ENCODE data around the gene SAMD4B.
"Not testable (repeated sequence)": the region's sequence is repeated elsewhere in the genome, so short reads cannot be mapped to it uniquely, and the experiment has no call there.

Gene SAMD4B

DNA sequence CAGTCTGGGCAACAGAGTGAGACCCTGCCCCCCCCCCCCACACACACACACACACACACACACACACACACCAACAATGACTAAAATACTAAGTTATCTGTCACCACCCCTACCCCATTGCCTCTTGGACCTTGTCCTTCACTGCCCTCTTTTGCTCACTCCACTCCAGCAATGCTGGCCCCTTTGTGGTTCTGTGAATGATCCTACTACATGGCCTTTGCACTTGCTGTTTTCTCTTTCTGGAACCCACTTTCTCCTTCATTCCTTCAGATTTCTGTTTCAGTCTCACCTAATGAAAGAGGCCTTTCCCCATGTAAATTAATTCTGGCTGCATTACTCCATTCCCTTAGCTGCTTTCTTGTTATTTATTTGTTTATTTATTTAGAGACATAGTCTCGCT, 2.5 kb upstream of the SAMD4B start:
- no peak for DNase-seq

DNA sequence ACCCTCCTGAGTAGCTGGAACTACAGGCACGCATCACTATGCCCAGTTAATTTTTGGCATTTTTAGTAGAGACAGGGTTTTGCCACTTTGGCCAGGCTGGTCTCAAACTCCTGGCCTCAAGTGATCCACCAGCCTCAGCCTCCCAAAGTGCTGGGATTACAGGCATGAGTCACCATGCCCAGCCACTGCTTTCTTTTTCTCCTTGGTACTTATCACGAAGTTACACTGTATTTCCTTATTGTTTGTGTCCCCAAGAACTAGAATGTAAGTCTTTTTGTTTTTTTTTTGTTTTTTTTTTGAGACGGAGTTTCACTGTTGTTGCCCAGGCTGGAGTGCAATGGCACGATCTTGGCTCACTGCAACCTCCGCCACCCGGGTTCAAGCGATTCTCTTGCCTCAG, 2.1 kb upstream of the SAMD4B start:
- DNase-seq = not testable (repeated sequence)

DNA sequence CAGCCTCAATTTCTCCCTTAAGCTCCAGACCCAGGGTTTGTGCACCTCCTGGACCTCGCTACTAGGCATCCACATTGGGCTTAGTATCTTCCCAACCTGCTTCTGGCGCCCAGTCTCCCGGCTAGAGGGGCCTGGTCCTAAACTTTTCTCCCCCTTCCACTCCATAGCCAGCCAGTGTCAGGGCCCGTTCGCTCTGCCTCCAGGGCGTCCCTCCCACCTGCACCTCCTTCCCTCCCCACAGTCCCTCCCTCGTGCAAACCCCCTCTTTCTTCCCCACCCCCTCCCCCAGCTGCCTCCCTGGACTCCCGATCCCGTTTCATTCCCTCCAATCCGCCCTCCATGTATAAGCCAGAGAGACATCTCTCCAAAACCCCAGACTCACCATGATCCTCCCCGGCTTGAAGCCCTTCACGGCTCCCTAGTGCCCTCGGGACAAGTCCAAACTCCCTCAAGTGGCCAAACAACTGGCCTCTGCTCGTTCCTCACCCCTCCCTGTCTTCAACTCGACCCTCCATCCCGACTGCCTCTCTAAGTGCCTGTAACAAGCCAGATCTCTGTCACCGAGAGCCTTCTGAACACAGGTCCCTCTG, 997 bp upstream of the SAMD4B start:
- peak; percentile 4 for DNase-seq

DNA sequence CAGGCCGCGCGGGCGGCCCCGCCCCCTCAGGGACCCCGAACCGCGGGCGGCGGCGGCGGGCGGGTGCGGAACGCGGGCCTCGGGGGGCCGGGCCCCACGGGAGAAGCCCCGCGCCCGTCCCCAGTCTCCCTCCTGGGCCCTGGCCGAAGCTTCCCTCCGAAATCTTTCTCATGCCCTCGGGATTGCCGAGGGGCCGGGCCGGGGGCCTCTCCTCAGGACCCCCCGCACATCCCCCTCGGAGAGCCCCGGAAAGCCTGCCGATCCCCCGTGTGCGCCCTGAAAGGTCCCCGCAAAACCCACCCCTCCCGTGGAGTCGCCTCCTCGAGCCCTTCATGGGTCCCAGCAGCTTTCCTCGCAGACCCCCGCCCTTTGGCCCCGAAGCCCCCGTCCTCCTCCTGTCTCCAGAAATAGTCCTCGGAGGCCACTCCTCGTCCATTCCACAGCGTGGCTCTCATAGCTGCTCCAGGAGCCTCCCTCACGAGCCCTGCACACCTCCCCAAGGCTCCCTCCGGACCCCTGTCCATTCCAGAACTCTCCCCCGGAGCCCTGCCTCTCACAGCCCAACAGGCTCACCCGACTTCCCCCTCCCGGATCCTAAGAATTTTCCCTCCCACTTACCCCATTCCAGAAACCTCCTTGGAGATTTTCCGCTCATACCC, 555 bp downstream of the SAMD4B start:
- DNase-seq = no peak

DNA sequence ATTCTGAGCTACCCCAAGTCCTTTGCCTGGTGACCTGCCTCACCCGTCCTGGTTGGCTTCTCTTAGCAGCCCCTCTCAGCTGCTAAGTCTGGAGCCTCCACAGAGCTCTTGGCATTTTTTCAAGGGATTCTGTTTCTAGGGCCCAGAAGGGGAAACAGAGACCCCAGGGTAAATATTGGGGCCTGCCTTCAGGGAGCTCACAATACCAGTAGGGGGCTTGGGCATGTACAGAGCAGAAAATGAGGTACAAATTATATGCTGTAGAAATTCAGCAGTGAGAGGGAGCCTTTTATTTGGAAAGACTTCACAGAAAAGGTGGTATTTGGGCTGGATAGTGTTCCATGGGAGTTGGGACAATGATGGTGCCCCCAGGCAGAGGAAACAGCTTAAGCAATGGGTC, 3.7 kb downstream of the SAMD4B start:
- DNase-seq = no peak

DNA sequence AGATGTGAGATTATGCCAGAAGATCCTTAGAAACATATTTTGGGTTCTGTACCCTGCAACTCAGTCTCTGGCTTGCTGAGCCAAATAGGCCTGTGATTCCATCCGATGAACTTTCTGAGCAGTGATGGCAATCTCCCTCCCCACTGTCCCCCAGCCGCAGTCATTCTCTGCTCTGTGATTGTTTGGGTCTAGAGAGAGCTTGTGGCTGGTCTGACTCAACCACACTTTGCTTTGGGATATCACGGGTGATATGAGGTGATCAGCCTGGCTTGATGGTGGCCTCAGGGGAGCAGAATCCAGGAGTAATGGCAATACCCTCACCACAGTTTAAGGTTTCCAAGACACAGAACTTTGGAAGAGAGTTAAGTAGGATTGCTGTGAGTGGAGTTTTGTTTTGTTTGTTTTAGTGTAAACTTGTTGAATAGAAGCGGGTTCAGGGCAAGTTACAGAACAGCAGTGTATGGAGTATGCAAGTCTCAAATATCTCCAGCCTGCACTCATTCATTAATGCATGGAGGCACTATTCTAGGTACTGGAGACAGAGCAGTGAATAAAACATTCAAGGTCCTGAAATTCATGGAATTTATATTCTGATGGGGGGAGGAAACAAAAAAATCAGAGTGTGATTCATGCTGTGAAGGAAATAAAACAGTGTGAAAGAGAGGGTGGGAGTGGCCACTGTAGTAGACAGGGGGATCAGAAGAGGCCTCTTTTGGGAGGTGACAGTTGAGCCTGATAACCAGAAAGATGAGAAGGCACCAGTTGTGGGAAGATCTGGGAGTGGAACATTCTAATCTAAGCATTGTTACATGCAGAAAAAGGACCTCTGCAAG, 5.3 kb downstream of the SAMD4B start:
- no peak for DNase-seq

DNA sequence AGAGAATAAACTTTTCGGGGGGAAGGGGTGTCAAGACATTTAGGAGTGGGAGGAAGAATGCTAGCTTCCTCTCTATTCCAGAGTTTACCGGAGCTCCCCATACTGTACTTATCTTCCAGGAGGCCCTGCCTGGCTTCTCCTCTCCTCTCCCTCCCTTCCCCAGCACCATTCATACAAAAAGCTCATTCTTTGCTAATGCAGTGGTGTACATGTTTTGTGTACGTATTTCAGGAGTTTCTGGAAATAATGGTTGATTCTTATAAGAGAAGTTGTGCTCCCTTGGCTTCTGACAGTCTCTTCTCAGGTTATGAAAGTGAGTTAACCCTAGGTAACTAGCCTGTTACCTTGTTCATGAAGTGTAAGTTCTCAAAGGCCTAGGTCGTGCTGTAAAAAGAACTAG, 7.1 kb downstream of the SAMD4B start:
- no peak for DNase-seq

DNA sequence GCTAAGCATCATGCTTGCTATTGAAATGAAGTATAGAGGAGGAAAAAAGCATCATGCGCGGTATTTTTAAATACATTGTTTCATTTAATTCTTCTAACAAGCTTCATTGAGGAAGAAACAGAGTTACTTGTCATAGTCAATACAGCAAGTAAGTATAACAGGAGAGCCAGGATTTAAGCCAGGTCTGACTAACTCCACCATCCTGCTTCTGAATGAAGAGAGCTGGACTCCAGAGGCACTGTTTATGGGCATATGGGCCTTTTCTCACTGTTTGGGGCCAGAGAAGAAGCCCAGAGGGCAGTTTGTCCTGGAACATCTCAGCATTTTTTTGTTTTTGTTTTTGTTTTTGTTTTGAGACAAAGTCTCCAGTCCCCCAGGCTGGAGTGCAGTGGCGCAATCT, 7.9 kb downstream of the SAMD4B start:
- no peak for DNase-seq

DNA sequence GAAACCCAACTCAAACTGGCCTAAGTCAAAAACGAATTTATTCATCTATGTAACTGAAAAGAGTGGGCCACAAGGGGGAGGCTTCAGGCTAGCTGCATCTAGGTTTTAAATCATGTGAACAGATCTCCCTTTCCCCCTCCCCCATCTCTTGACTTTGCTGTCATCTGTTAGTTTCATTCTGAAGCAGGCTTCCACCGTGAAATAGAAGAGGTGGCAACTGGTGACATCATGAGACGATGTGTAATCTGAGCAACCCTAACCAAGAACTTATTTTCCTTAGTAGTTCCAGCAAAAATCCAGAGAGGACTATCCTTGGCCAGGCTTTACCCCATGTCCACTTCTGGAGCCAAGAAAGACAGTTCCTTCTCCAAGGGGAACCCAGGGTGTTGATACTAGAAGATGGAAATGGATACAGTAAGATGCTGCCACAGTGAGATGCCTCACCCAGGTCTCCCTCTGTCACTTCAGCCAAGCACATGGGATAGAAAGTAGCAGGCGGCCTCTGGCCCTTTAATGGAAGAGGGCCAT, 9.4 kb downstream of the SAMD4B start:
- DNase-seq = peak; percentile 19

DNA sequence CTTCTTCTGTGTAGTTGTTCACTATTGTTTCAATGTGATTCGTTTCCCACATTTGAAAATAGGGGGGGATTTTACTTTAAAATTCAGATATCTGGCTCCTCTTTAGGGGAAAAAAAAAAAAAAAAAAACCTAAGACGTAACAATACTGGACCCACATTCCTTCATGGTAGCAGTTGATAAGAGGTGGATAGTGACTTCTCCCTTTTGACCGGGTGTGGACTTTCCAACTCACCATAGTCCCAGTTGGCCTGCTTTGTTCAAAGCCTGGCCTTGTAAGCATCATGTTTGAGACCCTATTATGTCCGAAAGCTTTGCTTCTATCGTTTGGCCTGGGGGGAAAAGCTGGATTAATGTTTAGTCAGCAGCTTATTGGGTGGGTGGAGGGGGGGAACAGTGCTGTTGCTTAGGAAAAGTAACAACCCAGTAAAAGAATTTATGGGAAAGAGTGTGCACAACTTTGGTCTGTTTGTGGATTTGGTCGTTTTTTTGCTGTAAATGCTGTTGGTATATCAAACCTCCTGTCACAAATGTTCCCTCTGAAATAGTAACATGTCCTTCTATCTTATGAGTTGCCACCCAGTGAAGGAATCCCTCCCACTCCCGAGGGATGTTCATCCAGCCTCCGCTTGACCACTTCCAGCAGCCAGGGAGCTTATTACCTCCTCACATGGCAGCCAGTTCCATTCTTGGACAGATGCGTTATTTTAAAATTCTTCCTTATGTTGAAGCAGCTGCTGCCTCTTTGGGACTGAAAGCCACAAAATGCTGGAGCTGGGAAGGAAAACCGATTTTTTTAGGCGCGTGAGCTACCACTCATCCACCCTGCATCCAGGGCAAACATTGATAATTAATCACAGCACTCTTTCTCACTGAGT, 10.4 kb downstream of the SAMD4B start:
- no peak for DNase-seq

DNA sequence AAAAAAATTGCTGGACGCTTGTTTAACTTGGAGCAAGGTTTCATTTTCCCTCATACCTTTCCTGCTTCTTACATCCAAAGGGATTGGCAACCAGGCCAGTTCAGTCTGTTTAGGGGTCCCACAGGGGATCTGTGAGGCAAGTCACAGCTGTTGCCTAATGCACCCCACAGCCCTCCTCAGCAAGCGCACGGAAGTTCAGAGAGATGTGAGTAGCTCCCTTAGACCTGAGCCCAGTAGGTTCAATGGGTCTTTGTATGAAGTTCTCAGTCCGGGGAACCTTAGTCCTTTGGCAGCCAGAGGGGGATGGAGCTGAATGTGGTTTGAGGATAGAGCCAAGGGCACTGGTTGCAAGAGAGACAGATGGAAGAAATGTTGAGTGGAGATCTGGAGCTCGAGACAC, 13.0 kb downstream of the SAMD4B start:
- no peak for DNase-seq

DNA sequence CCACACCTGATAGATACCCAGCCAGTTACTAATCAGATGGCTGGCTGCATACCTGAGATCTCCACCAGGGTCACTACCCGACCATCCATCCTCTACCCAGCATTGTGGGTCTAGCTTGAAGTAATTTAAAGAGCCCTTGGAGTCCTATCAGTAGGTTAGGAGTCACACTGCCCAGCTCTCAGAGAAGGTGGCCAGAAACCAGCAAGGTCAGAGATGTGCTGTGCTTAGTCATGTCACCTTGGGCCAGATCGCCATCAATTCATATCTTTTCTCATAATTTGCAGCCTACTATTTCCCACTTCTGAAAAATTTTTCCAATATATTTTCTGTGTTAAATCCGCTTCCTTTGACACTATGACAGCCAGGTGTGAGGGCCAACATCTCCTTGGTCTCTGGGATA, 13.9 kb downstream of the SAMD4B start:
- DNase-seq = no peak

DNA sequence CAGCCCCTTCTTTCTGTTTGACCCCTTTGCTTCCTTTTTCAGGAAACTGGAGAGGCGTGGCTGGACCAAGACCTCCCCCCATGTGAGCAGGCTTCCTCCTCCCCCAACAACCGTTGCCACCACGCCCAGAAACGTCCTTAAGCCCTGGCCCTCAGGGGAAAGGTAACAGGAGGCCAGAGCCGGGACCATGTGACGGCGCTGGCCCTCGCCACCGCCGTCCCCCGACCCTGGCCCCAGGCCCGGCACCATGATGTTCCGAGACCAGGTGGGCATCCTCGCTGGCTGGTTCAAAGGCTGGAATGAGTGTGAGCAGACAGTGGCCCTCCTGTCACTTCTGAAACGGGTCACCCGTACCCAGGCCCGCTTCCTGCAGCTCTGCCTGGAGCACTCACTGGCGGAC, 14.4 kb downstream of the SAMD4B start:
- no peak for DNase-seq

DNA sequence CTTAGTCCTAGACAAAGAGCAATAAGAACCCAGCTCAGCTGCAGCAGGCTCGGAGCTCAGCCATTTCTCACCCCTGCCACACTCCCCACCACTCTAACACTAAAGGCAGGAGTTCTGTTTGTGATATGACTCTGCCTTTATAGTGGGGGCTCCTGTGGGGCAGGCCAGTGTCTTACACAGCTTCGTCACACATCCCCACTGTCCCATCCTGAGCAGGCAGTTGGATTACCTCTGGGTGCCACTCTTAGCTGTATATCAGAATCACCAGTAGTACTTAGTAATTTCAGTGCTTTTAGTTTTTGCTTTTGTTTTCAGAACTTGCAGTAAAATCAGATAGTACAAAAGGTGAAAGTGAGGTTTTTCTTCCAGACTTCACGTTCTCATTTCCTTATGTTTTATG, 16.8 kb downstream of the SAMD4B start:
- no peak for DNase-seq

DNA sequence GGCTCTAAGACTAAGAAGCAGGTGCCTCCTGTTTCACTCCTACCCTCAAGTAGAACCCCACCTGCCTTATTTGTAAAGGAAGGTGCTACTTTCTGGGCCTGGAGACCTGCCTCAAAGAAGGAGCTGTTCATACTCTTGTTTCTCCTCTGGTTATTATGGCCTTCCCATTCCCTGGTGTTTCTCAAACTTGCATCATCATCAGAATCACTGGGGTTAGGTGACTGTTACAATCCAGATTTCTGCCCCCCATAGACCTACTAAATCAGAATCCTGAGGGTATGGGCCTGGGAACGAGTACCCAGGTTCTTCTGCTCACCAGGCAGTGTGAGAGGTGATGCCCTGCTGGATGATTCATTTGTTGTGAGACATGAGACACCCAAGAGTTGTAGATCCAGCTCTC, 18.4 kb downstream of the SAMD4B start:
- no peak for DNase-seq

DNA sequence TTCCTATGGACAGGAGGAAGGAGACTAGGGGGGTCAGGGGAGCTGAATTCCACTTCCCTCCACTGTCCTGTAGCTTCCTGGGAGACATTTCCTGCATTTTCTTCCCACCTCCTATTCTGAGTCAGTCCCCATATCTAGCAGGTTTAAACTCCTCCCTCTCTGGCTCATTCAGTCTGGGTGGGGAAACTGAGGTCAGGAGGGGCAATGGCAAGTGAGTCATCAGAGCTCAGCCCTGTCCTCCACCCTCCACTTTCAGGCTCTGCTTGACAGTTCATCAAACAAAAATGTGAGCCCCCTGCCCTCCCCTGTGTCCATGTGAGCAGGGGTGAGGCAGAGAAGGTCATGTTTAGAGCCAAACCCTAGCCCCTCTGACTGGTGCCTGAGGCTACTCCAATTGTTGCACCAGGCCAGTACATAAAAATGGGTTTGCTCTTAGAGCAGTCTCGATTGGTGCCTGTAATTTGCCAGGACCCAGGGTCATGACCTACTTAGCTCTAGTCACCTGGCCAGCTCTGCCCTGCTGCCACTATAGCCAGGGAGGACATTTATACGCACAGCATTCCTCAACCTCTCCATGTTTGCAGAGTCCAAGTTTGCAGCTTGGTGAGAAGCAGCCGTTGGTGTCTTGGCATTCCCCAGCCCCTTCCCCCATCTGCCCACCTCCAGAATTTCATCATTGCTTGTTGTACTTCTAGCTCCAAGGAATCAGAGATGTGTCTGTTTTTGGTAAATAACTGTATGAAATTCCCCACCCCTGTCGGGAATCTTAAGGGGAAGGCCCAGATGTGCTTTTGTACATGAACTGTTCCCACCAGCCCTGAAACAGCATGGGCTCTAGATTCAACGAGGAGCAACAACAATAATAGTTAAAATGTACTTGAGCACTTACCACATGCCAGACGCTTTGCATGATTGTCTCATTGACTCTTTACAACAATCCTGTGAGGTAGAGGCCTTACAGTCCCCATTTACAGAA, 20.7 kb downstream of the SAMD4B start:
- DNase-seq = no peak

DNA sequence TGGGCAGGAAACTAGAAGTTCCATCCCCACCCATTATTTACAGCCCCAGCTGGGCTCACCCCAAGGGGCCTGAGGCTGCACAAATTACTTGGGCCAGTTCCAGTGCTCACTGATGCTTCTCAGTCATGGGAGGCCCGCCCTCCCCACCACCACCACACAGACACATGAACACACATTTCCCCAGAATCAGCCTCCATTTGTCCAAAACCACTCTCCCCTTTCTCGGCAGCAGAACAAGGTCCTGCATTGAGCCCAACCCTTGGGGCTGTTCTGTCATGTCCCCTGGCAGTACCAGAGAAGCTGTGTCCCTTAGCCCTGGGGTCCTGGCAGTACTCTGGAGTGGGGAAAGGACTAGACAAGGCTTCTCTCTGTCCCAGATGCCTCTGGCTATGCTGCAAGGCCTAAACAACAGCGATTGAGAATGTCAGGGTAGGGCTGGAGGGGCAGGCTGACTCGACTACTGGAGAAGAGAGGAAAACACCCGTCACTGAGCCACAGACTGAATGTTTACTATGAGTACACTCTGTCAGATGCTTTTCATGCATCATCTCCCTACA, 21.8 kb downstream of the SAMD4B start:
- peak; percentile 11 for DNase-seq

DNA sequence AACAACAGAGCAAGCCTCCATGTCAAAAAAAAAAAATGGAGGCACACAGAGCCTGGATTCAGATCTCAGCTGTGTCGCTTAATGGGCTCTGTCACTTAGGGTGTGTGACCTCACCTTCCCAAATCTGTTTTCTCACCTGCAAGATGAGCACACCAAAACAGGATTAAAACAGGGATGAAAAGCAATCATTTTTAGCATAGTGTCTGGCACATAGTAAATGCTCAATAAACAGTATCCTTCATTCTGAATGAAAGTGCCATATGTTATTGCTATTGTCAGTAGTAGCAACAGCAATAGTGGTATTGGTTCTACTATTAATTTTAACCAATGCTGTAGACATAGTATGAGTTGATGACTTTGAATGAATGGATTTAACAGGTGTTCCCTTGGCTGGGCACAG, 23.3 kb downstream of the SAMD4B start:
- no peak for DNase-seq

DNA sequence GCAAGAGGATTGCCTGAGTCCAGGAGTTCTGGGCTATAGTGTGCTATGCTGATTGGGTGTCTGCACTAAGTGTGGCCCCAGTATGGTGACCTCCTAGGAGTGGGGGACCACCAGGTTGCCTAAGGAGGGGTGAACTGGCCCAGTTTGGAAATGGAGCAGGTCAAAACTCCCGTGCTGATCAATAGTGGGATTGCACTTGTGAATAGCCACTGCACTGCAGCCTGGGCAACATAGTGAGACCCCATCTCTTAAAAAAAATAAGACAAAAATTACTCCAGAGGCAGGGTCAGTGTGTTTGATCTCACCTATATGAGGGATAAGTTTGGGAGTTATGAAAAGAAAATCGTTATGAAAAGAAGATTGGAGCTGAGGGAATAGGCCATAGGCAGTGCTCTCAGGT, 27.0 kb downstream of the SAMD4B start:
- no peak for DNase-seq

DNA sequence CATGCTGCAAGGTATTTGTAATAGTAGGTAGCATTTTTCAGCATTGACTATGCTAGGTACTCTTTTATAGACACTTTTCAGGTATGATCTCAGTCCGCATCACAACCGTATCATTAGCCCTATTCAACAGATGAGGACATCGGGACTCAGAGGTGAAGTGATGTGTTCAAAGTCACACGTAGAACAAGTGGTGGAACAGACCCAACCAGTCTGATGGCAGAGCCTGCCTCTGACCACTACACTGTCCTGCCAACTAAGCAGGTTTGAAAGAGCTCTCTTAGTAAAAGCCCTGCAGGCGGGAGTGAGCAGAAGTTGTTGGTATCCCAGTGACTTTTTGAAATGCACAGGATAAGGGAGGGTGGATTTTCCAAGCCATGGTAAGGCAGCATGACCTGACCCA, 28.5 kb downstream of the SAMD4B start:
- DNase-seq = no peak

DNA sequence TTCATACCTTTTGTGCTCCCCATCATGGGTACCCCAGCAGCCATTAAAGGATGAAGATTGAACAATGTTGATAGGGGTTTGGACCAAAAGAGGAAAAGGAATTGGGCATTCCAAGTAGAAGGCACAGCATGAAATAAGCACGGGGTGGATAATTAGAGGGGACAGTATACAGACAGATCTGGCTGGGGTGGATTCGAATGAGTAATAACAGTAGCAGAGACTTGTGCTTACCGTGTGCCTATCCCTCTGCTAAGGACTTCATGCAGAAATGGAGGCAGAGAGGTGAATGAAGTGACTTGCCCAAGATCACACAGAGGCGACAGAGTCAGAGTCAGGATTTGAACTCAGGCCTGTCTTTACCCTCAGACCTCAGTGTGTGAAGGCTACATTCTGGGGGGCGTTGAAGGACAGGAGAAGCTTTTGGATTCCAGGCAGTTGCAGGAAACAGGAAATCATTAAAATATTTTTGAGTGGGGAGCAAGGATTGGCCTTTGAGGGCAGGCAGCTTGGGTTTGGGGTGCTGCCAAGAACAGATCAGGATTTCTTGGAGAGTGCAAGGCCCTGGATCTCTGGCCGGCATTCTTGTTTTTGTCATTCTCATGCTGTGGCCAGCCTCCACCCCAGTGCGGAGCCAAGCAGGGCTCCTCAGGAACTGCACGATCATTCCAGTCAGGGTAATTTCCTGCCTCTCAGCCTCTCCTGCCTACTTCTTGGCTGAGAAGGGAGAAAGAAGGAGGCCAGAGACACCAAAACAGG, 30.0 kb downstream of the SAMD4B start:
- DNase-seq = no peak
